Erythroblast (primary cell): ENCODE measurements around the gene ITLN1.

Experiments used
- GATA1 ChIP-seq: IDR thresholded peaks from 2 replicates; pipeline ENCODE4 v1.6.1; 2011; ENCODE audit warnings: low read depth, mild to moderate bottlenecking, control low read depth, low read length, moderate library complexity
- POLR2A ChIP-seq: IDR thresholded peaks from 2 replicates; pipeline ENCODE4 v1.6.1; 2011; ENCODE audit warnings: mild to moderate bottlenecking, low read length

DNA sequence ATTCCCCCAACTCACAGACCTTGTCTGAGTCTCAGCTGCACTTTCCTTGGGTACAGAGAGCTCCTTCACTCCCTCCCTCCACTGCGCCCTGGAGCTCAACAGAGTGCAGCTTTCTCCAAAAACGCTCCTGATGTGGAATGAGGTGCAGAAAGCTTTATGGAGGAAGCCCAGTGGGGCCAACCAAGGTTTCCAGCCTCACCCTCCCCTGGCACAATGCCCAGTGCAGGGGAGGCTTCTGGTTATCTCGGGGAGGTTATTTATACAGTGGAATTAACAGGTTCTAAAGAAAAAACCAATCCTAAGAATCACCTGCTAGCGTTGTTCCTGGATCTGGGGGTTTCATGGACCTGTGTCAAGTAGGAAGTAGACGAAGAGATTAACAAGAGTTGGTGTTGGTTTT, at the start of gene ITLN1:
- TF ChIP-seq POLR2A (no peak), GATA1 (no peak)
